Mesendoderm (in vitro differentiated cells): ENCODE data around the gene MICALL2.
A peak's percentile ranks its signal among the peaks of the same experiment; 100 is the strongest.

Experiments
- DNase-seq: peaks from one replicate; pipeline ENCODE4 v3.0.0; 2013
- H2AK5ac ChIP-seq: 2 replicates; pipeline ENCODE4 v1.6.1; 2013; ENCODE audit warnings: low read length, inconsistent platforms
- H2BK120ac ChIP-seq: 2 replicates; pipeline ENCODE4 v1.6.1; 2013; ENCODE audit warnings: low read depth, mild to moderate bottlenecking, low read length, moderate library complexity, mixed read lengths
- H2BK15ac ChIP-seq: replicated peaks from 2 replicates; pipeline ENCODE4 v1.6.1; 2013; ENCODE audit warnings: low read depth, mild to moderate bottlenecking, moderate library complexity
- H2BK5ac ChIP-seq: 2 replicates; pipeline ENCODE4 v1.6.1; 2013; ENCODE audit warnings: low read length, inconsistent platforms
- H3K18ac ChIP-seq: 2 replicates; pipeline ENCODE4 v1.6.1; 2013; ENCODE audit warnings: mild to moderate bottlenecking, low read length, mixed read lengths
- H3K23ac ChIP-seq: one replicate; pipeline ENCODE4 v1.6.1; 2013; ENCODE audit warnings: low read length
- H3K27ac ChIP-seq: 2 replicates; pipeline ENCODE4 v1.5.1; 2013; ENCODE audit warnings: low read depth, mild to moderate bottlenecking, inconsistent platforms, low read length, moderate library complexity
- H3K27me3 ChIP-seq: 2 replicates; pipeline ENCODE4 v1.6.1; 2013; ENCODE audit warnings: low read length, control low read depth, mild to moderate bottlenecking, inconsistent platforms; ENCODE audit not compliant: insufficient read depth, poor library complexity
- H3K36me3 ChIP-seq: 2 replicates; pipeline ENCODE4 v1.6.1; 2013; ENCODE audit warnings: low read length, inconsistent platforms; ENCODE audit not compliant: control insufficient read depth, insufficient read depth
- H3K4ac ChIP-seq: one replicate; pipeline ENCODE4 v1.6.1; 2013; ENCODE audit warnings: low read depth, mild to moderate bottlenecking, low read length, moderate library complexity
- H3K4me1 ChIP-seq: 2 replicates; pipeline ENCODE4 v1.6.1; 2013; ENCODE audit warnings: low read depth, low read length, inconsistent platforms; ENCODE audit not compliant: control insufficient read depth
- H3K4me2 ChIP-seq: 2 replicates; pipeline ENCODE4 v1.6.1; 2013; ENCODE audit warnings: low read length
- H3K4me3 ChIP-seq: 2 replicates; pipeline ENCODE4 v1.5.1; 2013; ENCODE audit warnings: mild to moderate bottlenecking, low read length
- H3K56ac ChIP-seq: one replicate; pipeline ENCODE4 v1.6.1; 2013; ENCODE audit warnings: low read length
- H3K79me1 ChIP-seq: 2 replicates; pipeline ENCODE4 v1.6.1; 2013; ENCODE audit warnings: low read length, inconsistent platforms
- H3K79me2 ChIP-seq: 2 replicates; pipeline ENCODE4 v1.6.1; 2013; ENCODE audit warnings: mild to moderate bottlenecking, low read length; ENCODE audit not compliant: control insufficient read depth, insufficient read depth
- H3K9ac ChIP-seq: 2 replicates; pipeline ENCODE4 v1.6.1; 2013; ENCODE audit warnings: low read length, inconsistent platforms
- H4K5ac ChIP-seq: one replicate; pipeline ENCODE4 v1.6.1; 2013; ENCODE audit warnings: low read length
- H4K8ac ChIP-seq: one replicate; pipeline ENCODE4 v1.6.1; 2013; ENCODE audit warnings: low read depth, mild to moderate bottlenecking, control low read depth, low read length, moderate library complexity
- WGBS: extraction: QIAGEN DNeasy Blood & Tissue Kit; methylation state at CpG from one replicate; pipeline ENCODE4 v1.1.7; 2013; ENCODE audit warnings: low lambda C conversion rate, missing lambda C conversion rate; ENCODE audit not compliant: insufficient coverage; ENCODE audit errors: extremely low coverage; 5-methylcytosine and 5-hydroxymethylcytosine counted together

Gene MICALL2

DNA sequence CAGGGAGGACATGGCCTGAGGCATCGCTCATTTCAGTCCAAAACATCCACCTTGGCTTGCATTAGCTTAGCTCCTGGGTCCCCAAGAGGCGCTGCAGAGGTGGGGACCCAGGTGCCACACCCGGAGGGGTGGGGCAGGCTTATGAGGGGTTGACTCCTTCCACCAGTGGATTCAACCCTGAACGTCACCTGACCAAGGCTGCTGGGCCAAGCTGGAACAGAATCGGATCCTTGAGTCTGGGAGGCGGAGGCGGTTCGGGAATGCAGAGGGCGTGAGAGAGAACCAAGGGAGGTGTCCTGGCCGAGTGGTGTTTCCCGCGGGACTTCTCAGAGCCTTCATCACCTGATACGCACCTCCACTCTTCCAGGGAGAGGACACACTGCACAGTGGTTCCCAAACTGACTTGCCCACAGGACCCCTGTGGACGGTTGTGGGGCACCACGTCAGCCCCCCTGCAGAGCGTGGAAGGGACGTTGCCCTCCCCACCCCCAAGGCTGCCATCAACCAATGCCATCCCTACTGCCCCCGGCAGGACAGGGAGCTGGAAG is 4.5 kb upstream of the MICALL2 start:
- no CpG with 5 or more reads among the region's 18 CpGs for WGBS

DNA sequence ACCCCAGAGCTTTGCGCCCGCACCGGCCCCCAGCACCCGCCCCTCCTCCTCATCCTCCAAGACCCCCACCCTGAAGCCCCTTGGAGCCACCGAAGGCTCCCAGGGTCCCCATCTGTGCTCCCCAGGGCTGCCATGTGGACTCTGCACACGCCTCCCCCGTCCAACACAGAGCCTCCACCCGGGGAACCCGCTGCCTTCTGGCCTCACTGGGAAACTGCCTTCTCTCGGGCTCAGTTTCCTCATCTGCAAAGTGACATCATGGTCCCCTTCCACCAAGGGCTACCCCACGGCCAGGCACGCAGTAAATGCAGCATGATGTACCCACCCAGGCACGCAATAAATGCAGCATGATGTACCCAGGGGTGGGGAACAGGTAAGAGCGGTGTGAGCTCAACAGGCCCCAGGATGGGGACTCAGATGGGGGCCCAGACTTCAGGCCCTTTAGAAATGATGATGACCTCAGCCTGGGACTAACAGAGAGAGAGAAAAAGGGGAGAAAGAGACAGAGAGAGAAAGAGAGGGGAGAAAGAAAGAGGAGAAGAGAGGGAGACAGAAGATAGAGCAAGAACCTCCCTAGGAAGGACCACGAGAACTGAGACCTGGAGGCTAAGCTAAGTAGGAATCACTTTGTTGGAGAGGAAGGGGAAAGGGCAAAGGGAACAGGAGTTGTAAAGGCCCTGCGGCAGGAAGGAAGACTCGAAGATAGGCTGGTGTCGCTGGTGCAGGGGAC is 2.5 kb upstream of the MICALL2 start:
- Histone ChIP-seq H2BK5ac (no peak overlapping the region), H3K36me3 (no peaks in the 10 kb centered on the region), H3K79me1 (no peaks in the 10 kb centered on the region), H3K4me2 (no peak overlapping the region), H3K23ac (no peak overlapping the region), H2AK5ac (no peak overlapping the region), H2BK15ac (no peak overlapping the region), H4K8ac (no peak overlapping the region), H3K4me3 (no peak overlapping the region), H3K4ac (no peak overlapping the region), H3K18ac (no peak overlapping the region), H4K5ac (no peak overlapping the region), H3K79me2 (no peaks in the 10 kb centered on the region), H3K27ac (no peak overlapping the region), H3K4me1 (no peaks in the 10 kb centered on the region), H2BK120ac (no peak overlapping the region), H3K9ac (no peak overlapping the region), H3K56ac (peak overlapping the region; percentile 15), H3K27me3 (no peaks in the 10 kb centered on the region)
- DNase-seq: no peak
- WGBS: no CpG with 5 or more reads among the region's 18 CpGs

More for the DNA sequence above, 4.5 kb upstream of the MICALL2 start:
- Histone ChIP-seq H3K27ac (no peak overlapping the region), H2AK5ac (no peak overlapping the region), H3K18ac (no peak overlapping the region), H3K4me1 (no peaks in the 10 kb centered on the region), H3K36me3 (no peaks in the 10 kb centered on the region), H2BK120ac (no peak overlapping the region), H2BK15ac (no peak overlapping the region), H3K4me2 (no peak overlapping the region), H4K5ac (no peak overlapping the region), H3K27me3 (no peaks in the 10 kb centered on the region), H3K79me1 (no peaks in the 10 kb centered on the region), H3K56ac (no peak overlapping the region), H3K79me2 (no peaks in the 10 kb centered on the region), H2BK5ac (no peak overlapping the region), H3K4me3 (no peak overlapping the region), H4K8ac (no peak overlapping the region), H3K4ac (no peak overlapping the region), H3K23ac (no peak overlapping the region), H3K9ac (no peak overlapping the region)
- DNase-seq: no peak

DNA sequence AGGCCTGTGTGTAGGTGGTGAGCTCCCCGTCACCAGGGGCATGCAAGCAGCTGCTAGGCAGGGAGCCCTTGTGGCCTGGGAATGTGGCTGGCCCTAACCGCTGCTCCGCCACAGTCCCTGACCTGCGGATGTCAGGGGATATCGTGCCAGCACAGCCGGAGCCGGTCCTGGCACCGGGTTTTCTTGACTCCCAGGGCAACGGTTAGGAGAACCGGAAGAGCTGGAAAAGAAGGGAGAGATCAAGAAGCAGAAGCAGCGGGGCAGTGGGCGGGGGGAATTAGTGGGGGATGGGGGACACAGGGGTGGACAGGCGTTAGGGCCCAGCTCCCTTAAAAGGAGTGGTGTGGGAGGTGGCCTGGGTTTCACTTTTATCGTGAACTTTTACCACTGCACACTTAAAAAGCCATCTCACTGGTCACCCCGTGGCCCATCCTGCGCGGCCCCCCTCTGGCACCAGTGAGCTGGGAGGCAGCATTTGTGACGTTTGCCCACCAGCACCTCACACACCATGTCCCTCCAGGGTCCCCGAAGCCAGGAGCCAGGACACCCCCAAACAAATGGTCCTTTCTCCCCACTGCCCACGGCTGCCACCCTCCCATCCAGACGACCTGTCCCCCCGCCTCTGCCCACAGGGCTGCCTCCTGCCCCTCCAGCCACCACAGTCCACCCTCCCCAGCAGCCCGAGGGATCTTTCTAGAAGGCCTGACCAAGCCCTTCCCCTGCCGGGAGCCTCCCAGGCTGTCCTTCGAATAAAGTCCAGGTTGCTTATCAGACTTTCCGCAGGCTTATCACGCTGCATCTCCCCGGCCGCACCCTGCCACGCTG is 1.8 kb upstream of the MICALL2 start:
- no peak overlapping the region for H3K27ac ChIP-seq
- H3K18ac ChIP-seq: no peak overlapping the region
- H3K79me2 ChIP-seq: no peaks in the 10 kb centered on the region
- no peak overlapping the region for H3K9ac ChIP-seq
- H3K56ac ChIP-seq: peak overlapping the region; percentile 67
- H2BK15ac ChIP-seq: no peak overlapping the region
- no peak overlapping the region for H4K5ac ChIP-seq
- no peaks in the 10 kb centered on the region for H3K27me3 ChIP-seq
- H4K8ac ChIP-seq: no peak overlapping the region
- H3K4me1 ChIP-seq: no peaks in the 10 kb centered on the region
- no CpG with 5 or more reads among the region's 30 CpGs for WGBS
- no peak overlapping the region for H3K4me3 ChIP-seq
- H3K4me2 ChIP-seq: no peak overlapping the region
- H2BK120ac ChIP-seq: no peak overlapping the region
- no peaks in the 10 kb centered on the region for H3K79me1 ChIP-seq
- H3K36me3 ChIP-seq: no peaks in the 10 kb centered on the region
- H2BK5ac ChIP-seq: no peak overlapping the region
- H3K4ac ChIP-seq: no peak overlapping the region
- H3K23ac ChIP-seq: no peak overlapping the region
- DNase-seq: peak; percentile 50
- H2AK5ac ChIP-seq: no peak overlapping the region

DNA sequence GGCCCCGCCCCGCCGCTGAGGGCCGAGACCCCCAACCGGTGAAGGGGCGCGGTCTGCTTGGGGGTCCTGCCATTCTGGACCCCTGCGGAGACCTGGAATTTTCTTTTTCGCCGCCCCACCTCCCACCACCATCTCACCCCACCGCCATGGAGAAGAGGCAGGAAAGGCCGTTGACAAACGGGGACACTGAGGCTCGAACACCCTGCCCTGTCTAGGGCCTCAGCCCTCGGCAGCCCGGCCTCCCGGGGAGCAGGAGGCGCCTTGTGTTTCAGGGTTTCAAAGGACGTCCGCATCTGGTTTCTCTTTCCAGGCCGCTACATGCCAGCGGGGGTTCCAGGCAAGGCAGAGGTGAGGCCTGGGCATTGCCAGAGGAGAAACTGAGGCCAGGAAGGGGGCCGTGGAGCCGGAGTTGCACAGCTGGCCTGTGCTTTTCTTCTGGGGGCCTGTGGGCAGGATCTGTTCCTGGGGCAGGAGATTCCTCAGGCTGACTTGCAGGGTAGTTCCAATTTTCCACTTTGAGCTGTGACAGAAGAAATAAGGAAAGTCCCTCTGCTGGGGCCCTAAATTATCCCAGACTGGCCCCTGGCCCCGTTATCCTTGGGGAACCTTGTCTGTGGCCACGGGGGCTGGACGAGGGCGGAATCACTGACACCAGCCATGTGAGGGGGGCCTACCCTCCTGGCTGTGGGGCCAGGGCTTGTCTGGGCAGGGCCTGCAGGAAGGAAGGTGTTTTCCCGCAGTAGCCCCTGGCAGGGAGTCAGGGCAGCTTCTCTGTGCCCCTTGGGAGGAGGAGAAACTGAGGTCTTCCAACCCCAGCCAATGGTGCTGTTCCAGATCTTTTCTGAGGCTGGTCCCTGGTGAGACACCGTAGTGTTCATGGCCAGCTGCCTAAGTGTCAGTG is 900 bp upstream of the MICALL2 start:
- H4K8ac ChIP-seq: no peak overlapping the region
- peak overlapping the region; percentile 11 for H3K4me2 ChIP-seq
- H2BK5ac ChIP-seq: no peak overlapping the region
- no peak overlapping the region for H2BK15ac ChIP-seq
- H2AK5ac ChIP-seq: no peak overlapping the region
- no peak overlapping the region for H3K23ac ChIP-seq
- H3K4me1 ChIP-seq: no peaks in the 10 kb centered on the region
- no peak overlapping the region for H3K18ac ChIP-seq
- H3K4me3 ChIP-seq: no peak overlapping the region
- peak overlapping the region; percentile 30 for H3K56ac ChIP-seq
- no peak overlapping the region for H3K4ac ChIP-seq
- no peak overlapping the region for H4K5ac ChIP-seq
- WGBS: no CpG with 5 or more reads among the region's 30 CpGs
- no peaks in the 10 kb centered on the region for H3K79me2 ChIP-seq
- H3K27ac ChIP-seq: no peak overlapping the region
- H2BK120ac ChIP-seq: no peak overlapping the region
- no peak for DNase-seq
- H3K9ac ChIP-seq: peak overlapping the region; percentile 40
- no peaks in the 10 kb centered on the region for H3K79me1 ChIP-seq
- no peaks in the 10 kb centered on the region for H3K27me3 ChIP-seq
- no peaks in the 10 kb centered on the region for H3K36me3 ChIP-seq

DNA sequence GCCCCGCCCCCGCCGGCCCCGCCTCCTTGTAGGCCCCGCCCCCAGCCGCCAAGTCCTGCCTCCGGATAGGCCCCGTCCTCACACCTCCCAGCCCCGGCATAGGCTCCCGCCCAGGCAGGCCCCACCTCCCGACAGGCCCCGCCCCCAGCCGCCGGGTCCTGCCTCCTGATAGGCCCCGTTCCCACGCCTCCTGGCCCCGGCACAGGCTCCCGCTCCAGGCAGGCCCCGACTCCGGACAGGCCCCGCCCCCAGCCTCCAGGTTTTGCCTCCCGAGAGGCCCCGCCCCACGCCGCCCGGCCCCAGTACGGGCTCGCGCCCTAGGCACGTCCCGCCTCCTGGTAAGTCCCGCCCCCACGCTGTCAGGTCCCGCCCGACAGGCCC is 232 bp upstream of the MICALL2 start:
- H3K79me2 ChIP-seq: no peaks in the 10 kb centered on the region
- no peak overlapping the region for H3K56ac ChIP-seq
- no peak overlapping the region for H2BK120ac ChIP-seq
- DNase-seq: peak; percentile 99
- H3K4ac ChIP-seq: no peak overlapping the region
- no peak overlapping the region for H3K9ac ChIP-seq
- no peak overlapping the region for H3K18ac ChIP-seq
- no peak overlapping the region for H4K8ac ChIP-seq
- H3K4me2 ChIP-seq: no peak overlapping the region
- no peak overlapping the region for H2AK5ac ChIP-seq
- WGBS: no CpG with 5 or more reads among the region's 35 CpGs
- no peaks in the 10 kb centered on the region for H3K79me1 ChIP-seq
- no peaks in the 10 kb centered on the region for H3K27me3 ChIP-seq
- H3K27ac ChIP-seq: no peak overlapping the region
- H3K36me3 ChIP-seq: no peaks in the 10 kb centered on the region
- H3K4me1 ChIP-seq: no peaks in the 10 kb centered on the region
- H3K4me3 ChIP-seq: no peak overlapping the region
- no peak overlapping the region for H4K5ac ChIP-seq
- H3K23ac ChIP-seq: no peak overlapping the region
- no peak overlapping the region for H2BK15ac ChIP-seq
- H2BK5ac ChIP-seq: no peak overlapping the region
